A549 (cell line): ENCODE data around the gene ZNF844. TPM values are rescaled to one million over a fixed set of nuclear protein-coding genes. Genes with fewer than 3 reads are reported as not detected.
A peak's percentile ranks its signal among the peaks of the same experiment; 100 is the strongest.
"Not testable (repeated sequence)": the region's sequence is repeated elsewhere in the genome, so short reads cannot be mapped to it uniquely, and the experiment has no call there.

Experiments used
- ATAC-seq, 2 experiments: fragments of 200-7000 bp in 1 of 2; fragments of >200 bp in 1 of 2; cut with Nextera tagmentation in 1 of 2; cut with Tn5 transposase in 1 of 2; 3 replicates each; pipeline versions ENCODE4 v1.8.0 to v1.9.1; 2018 to 2020; ENCODE audit warnings: mild to moderate bottlenecking in 1 of 2, moderate library complexity in 1 of 2
- CTCF ChIA-PET: fragments of 300-600 bp; sonication (Branson Sonifier 250); formaldehyde crosslinking; extraction: SDS; loops from one replicate; lab custom pipeline; 2021; ENCODE audit warnings: antibody characterized with exemption, inconsistent platforms; lab: Yijun Ruan, JAX
- POLR2A ChIA-PET: fragments of 350-600 bp; formaldehyde crosslinking; extraction: SDS; loops from one replicate; lab custom pipeline; 2021; ENCODE audit warnings: antibody characterized with exemption, inconsistent platforms; lab: Yijun Ruan, JAX
- DNase-seq, 2 experiments: peaks; one replicate each; pipeline versions ENCODE4 v3.0.0 to v3.0.0-alpha.2; 2011 to 2016; ENCODE audit warnings: low read depth in 1 of 2, low spot score in 1 of 2
- FAIRE-seq: peaks from 2 replicates; lab custom pipeline; 2011; peaks lifted over from hg19 to GRCh38; lab: Jason Lieb, UNC
- H3K27ac ChIP-seq, 2 experiments: fragments of >200 bp; sonication (Bioruptor Twin); formaldehyde crosslinking; 3 replicates each; pipeline ENCODE4 v1.5.1; 2016 to 2017
- H3K4me1 ChIP-seq: fragments of >200 bp; sonication (Bioruptor Twin); formaldehyde crosslinking; 3 replicates; pipeline ENCODE4 v1.6.1; 2016
- H3K4me2 ChIP-seq: fragments of >200 bp; sonication (Bioruptor Twin); formaldehyde crosslinking; 3 replicates; pipeline ENCODE4 v1.6.1; 2016
- H3K4me3 ChIP-seq: fragments of >200 bp; sonication (Bioruptor Twin); formaldehyde crosslinking; 3 replicates; pipeline ENCODE4 v1.5.1; 2016
- H3K9me3 ChIP-seq: fragments of >200 bp; sonication (Bioruptor Twin); formaldehyde crosslinking; 3 replicates; pipeline ENCODE4 v1.6.1; 2016
- BHLHE40 ChIP-seq: IDR thresholded peaks from 2 replicates; pipeline ENCODE4 v1.6.1; 2012; ENCODE audit warnings: low read depth, low read length, inconsistent platforms
- EHMT2 ChIP-seq: fragments of 200-600 bp; sonication (generic); IDR thresholded peaks from 2 replicates; pipeline ENCODE4 v1.6.1; 2016; ENCODE audit warnings: antibody characterized with exemption, low read depth, mild to moderate bottlenecking, moderate library complexity
- ESRRA ChIP-seq: fragments of 150-350 bp; IDR thresholded peaks from 2 replicates; pipeline ENCODE4 v1.6.1; 2014; ENCODE audit warnings: mild to moderate bottlenecking, low read length, borderline replicate concordance
- HOXA7 ChIP-seq: fragments of 250-450 bp; sonication (Bioruptor Pico); IDR thresholded peaks from 2 replicates; pipeline ENCODE4 v1.5.0; 2020; ENCODE audit warnings: mild to moderate bottlenecking, moderate library complexity
- MAFK ChIP-seq: fragments of 450-650 bp; IDR thresholded peaks from 2 replicates; pipeline ENCODE4 v1.6.1; 2014; ENCODE audit not compliant: partially characterized antibody
- NPAS2 ChIP-seq: fragments of 250-450 bp; sonication (Bioruptor Pico); IDR thresholded peaks from 2 replicates; pipeline ENCODE4 v1.8.0; 2022; ENCODE audit warnings: mild to moderate bottlenecking, moderate library complexity, borderline replicate concordance
- PHF8 ChIP-seq: fragments of 200-600 bp; sonication (generic); IDR thresholded peaks from 2 replicates; pipeline ENCODE4 v1.6.1; 2016; ENCODE audit warnings: low read depth, mild to moderate bottlenecking, antibody characterized with exemption, moderate library complexity, borderline replicate concordance
- POLR2AphosphoS2 ChIP-seq: conservative IDR thresholded peaks from 2 replicates; pipeline ENCODE4 v1.6.1; 2012; ENCODE audit warnings: low read length, improper control_type of control experiment, inconsistent platforms
- RAD21 ChIP-seq, 2 experiments: fragments of >200 bp in 1 of 2; sonication (Bioruptor Twin) in 1 of 2; formaldehyde crosslinking in 1 of 2; IDR thresholded peaks in 1 of 2; conservative IDR thresholded peaks in 1 of 2; 2 replicates in 1 of 2; 3 replicates in 1 of 2; pipeline ENCODE4 v1.6.1; 2012 to 2018; ENCODE audit warnings: inconsistent platforms in 1 of 2
- TP53 ChIP-seq: fragments of 250-450 bp; sonication (Bioruptor Pico); IDR thresholded peaks from 2 replicates; pipeline ENCODE4 v1.5.0; 2021; ENCODE audit warnings: mild to moderate bottlenecking, moderate library complexity
- ZSCAN20 ChIP-seq: fragments of 250-450 bp; sonication (Bioruptor Pico); IDR thresholded peaks from 2 replicates; pipeline ENCODE4 v1.8.0; 2022; ENCODE audit warnings: mild to moderate bottlenecking, moderate library complexity
- WGBS: methylation state at CpG from one replicate; pipeline ENCODE4 v1.1.6; 2017; ENCODE audit errors: missing lambda C conversion rate; 5-methylcytosine and 5-hydroxymethylcytosine counted together
- polyA plus RNA-seq, 4 experiments: library from polyadenylated mRNA; depleted of rRNA in 3 of 4; stranded (reverse); fragments of >200 nt; fragmentation: RNase III in 1 of 4; extraction: RNeasy Plus Mini Kit Qiagen cat#74134 plus additional on column Dnase treatment in 1 of 4; gene quantifications; 2 replicates in 3 of 4; 3 replicates in 1 of 4; pipeline ENCODE4 v1.2.3, GENCODE V29; 2011 to 2017
- TF ChIP-seq, protein P1 (sequence below): fragments of 250-450 bp; sonication (Bioruptor Pico); IDR thresholded peaks from 2 replicates; pipeline ENCODE4 v1.5.0; 2020; ENCODE audit warnings: low read depth, mild to moderate bottlenecking, moderate library complexity
- TF ChIP-seq, protein P2 (sequence below): IDR thresholded peaks from 2 replicates; pipeline ENCODE4 v1.6.1; 2012; ENCODE audit warnings: low read depth, borderline replicate concordance
- TF ChIP-seq, protein P3 (sequence below): fragments of >200 bp; sonication (Bioruptor Twin); formaldehyde crosslinking; IDR thresholded peaks from 3 replicates; pipeline ENCODE4 v1.5.1; 2016

ZNF844 gene
- polyA plus RNA-seq, 2 of the 4 experiments (the other 2 are of a cell fraction): not detected

DNA sequence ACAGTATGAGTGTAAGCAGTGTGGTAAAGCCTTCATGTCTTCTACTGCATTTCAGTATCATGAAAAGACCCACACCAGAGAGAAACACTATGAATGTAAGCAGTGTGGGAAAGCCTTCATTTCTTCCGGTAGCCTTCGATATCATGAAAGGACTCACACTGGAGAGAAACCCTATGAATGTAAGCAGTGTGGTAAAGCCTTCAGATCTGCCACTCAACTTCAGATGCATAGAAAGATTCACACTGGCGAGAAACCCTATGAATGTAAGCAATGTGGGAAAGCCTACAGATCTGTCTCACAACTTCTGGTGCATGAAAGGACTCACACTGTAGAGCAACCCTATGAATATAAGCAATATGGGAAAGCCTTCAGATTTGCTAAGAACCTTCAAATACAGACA is 12.8 kb downstream of the ZNF844 start:
- DNase-seq (no peak), FAIRE-seq (no peak), ATAC-seq (no peak)
- Histone ChIP-seq H3K4me1 (no peaks in the 10 kb centered on the region), H3K9me3 (peaks cover 18% of the 10 kb centered on the region; the same call in 2 of the 3 replicates), H3K4me3 (no peak overlapping the region), H3K27ac (no peak overlapping the region), H3K4me2 (no peak overlapping the region)
- TF ChIP-seq HOXA7 (CRISPR knock-in tag) (no peak), NPAS2 (no peak), ZSCAN20 (CRISPR knock-in tag) (no peak), BHLHE40 (no peak), ESRRA (no peak), PHF8 (no peak), POLR2AphosphoS2 (no peak), EHMT2 (no peak)
- TF ChIP-seq, protein P1, sequence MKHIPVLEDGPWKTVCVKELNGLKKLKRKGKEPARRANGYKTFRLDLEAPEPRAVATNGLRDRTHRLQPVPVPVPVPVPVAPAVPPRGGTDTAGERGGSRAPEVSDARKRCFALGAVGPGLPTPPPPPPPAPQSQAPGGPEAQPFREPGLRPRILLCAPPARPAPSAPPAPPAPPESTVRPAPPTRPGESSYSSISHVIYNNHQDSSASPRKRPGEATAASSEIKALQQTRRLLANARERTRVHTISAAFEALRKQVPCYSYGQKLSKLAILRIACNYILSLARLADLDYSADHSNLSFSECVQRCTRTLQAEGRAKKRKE (CRISPR knock-in tag): no peak
- TF ChIP-seq, protein P2, sequence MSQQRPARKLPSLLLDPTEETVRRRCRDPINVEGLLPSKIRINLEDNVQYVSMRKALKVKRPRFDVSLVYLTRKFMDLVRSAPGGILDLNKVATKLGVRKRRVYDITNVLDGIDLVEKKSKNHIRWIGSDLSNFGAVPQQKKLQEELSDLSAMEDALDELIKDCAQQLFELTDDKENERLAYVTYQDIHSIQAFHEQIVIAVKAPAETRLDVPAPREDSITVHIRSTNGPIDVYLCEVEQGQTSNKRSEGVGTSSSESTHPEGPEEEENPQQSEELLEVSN: no peak
- CTCF ChIA-PET: no interaction called here
- POLR2A ChIA-PET: no interaction called here
- 51% methylated on average over 3 of the region's 3 CpGs for WGBS

DNA sequence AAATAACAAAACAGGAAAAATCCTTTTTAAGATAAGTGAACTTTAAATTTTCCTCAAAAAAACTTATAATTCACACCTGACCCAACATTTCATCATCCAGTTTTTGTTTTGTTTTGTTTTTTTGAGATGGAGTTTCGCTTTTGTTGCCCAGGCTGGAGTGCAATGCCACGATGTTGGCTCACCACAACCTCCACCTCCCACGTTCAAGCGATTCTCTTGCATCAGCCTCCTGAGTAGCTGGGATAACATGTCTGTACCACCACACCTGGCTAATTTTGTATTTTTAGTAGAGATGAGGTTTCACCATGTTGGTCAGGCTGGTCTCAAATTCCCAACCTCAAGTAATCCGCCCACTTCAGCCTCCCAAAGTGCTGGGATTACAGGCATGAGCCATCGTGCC is 18.8 kb downstream of the ZNF844 start:
- H3K4me3 ChIP-seq, CTCF ChIA-PET, POLR2A ChIA-PET, ATAC-seq, H3K9me3 ChIP-seq, H3K27ac ChIP-seq, H3K4me2 ChIP-seq, DNase-seq, H3K4me1 ChIP-seq, FAIRE-seq: not testable (repeated sequence)
- WGBS: 15% methylated on average over 6 of the region's 6 CpGs

DNA sequence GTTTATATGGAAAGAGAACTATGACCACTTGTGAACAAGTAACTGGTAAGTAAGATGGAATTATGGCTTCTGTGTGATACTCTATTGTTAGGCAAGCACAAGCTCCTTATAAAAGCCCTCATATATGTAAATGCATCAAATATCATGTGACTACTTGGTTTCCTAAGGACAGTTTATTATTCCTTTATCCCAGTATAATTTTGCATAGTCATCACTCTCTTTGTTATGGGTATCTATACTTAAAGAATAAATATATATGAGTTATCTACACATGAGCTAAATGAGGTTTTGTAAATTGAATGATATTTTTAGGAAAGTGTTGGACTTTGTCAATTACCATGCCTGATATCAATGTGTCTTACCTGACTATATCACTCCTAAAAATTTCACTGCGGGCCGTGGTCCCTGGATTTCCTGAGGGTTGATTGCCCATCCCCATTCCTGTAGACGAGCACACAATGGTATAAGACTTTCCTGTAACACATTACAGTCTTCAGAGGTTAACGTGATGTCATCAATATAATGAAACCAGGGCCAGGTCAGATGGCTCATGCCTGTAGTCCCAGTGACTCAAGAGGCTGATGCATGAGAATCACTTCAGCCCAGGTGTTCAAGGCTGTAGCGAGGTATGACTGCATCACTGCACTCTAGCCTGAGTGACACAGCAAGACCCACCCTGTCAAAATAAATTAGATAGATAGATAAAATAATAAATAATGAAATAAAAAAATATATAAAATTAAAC is 20.7 kb downstream of the ZNF844 start:
- H3K4me2 ChIP-seq: no peak overlapping the region
- no peak for TF ChIP-seq TP53
- peak; percentile 45 for TF ChIP-seq MAFK
- TF ChIP-seq, all 56 proteins: peak for 1
- ChIA-PET POLR2A (no interaction called here), CTCF (no interaction called here)
- DNase-seq: no peak
- Histone ChIP-seq H3K27ac (no peak overlapping the region), H3K9me3 (0 out of 3 replicates have a peak, but pooled peaks cover 7% of the 10 kb centered on the region), H3K4me1 (no peaks in the 10 kb centered on the region), H3K4me3 (no peak overlapping the region)
- ATAC-seq: no peak
- WGBS: 9% methylated on average over 5 of the region's 5 CpGs
- FAIRE-seq: no peak

DNA sequence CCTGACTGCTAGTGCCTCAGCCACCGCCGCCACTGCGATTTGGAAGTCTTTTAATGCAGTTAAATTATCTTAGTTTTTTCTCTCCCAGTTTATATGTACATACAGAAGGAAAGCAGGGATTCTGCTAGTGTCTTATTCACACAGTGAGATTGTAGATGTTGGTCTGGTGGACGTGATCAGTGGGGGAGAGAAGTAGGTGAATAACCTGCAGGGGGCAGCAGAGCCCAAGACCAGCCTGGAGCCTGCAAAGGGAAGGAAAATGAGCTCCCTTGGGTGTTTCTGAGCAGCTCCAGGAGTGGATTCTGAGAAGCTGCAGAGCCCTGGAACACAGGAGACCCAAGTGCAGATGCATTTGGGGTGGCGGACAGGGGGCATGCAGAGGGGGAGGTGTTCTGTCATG is 26.3 kb downstream of the ZNF844 start:
- Histone ChIP-seq H3K4me2 (no peak overlapping the region), H3K4me3 (no peak overlapping the region), H3K27ac (no peak overlapping the region), H3K4me1 (no peaks in the 10 kb centered on the region), H3K9me3 (peaks cover 7% of the 10 kb centered on the region; the same call in 2 of the 3 replicates)
- DNase-seq (no peak), FAIRE-seq (no peak), ATAC-seq (no peak)
- POLR2A ChIA-PET: no interaction called here
- CTCF ChIA-PET: interaction anchor here (0.5 kb wide), 1 partner anchor 708 kb away, joined by 3 read pairs; no protein-coding TSS in a partner anchor
- TF ChIP-seq RAD21 (conservative IDR thresholded peaks at IDR 0.05 in 1 of 2, IDR thresholded peaks at IDR 0.05 in 1 of 2): 0 out of 5 replicates have a peak, but pooled peaks of 1 of the 2 experiments have one; percentile 7
- TF ChIP-seq, protein P3, sequence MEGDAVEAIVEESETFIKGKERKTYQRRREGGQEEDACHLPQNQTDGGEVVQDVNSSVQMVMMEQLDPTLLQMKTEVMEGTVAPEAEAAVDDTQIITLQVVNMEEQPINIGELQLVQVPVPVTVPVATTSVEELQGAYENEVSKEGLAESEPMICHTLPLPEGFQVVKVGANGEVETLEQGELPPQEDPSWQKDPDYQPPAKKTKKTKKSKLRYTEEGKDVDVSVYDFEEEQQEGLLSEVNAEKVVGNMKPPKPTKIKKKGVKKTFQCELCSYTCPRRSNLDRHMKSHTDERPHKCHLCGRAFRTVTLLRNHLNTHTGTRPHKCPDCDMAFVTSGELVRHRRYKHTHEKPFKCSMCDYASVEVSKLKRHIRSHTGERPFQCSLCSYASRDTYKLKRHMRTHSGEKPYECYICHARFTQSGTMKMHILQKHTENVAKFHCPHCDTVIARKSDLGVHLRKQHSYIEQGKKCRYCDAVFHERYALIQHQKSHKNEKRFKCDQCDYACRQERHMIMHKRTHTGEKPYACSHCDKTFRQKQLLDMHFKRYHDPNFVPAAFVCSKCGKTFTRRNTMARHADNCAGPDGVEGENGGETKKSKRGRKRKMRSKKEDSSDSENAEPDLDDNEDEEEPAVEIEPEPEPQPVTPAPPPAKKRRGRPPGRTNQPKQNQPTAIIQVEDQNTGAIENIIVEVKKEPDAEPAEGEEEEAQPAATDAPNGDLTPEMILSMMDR: no peak
- 57% methylated on average over 5 of the region's 5 CpGs for WGBS
